Activated naive CD4-positive, alpha-beta T cell treated with anti-CD3 and anti-CD28 coated beads for 36 hours (primary cell): ENCODE measurements around the gene TSPAN9. TPM values are rescaled to one million over a fixed set of nuclear protein-coding genes. Genes with fewer than 3 reads are reported as not detected.

ENCODE experiments used
- CTCF ChIA-PET: fragments of 350-600 bp; sonication (Branson Sonifier 250); formaldehyde crosslinking; loops from one replicate; lab custom pipeline; 2021; ENCODE audit warnings: antibody characterized with exemption; lab: Charles Lee
- DNase-seq: peaks from one replicate; pipeline ENCODE4 v3.0.0-alpha.2; 2020
- H3K27ac Mint-ChIP-seq: one replicate; pipeline ENCODE4 v1.8.0; 2021; ENCODE audit warnings: mild to moderate bottlenecking, mixed read lengths
- H3K27me3 Mint-ChIP-seq: one replicate; pipeline ENCODE4 v1.8.0; 2021; ENCODE audit warnings: low read depth, mixed read lengths
- H3K36me3 Mint-ChIP-seq: one replicate; pipeline ENCODE4 v1.8.0; 2021; ENCODE audit warnings: low read depth, mixed read lengths
- H3K4me1 Mint-ChIP-seq: one replicate; pipeline ENCODE4 v1.8.0; 2021; ENCODE audit warnings: low read depth, mixed read lengths
- H3K4me3 Mint-ChIP-seq: one replicate; pipeline ENCODE4 v1.8.0; 2021; ENCODE audit warnings: mild to moderate bottlenecking, moderate library complexity, mixed read lengths
- H3K9me3 Mint-ChIP-seq: one replicate; pipeline ENCODE4 v1.8.0; 2021; ENCODE audit warnings: mixed read lengths
- intact Hi-C: fragments of 100-400 bp; cut with micrococcal nuclease; formaldehyde crosslinking; loops from one replicate; pipeline ENCODE4 v1.15.1; 2023
- total RNA-seq, 2 experiments: library from RNA; stranded (reverse); gene quantifications; one replicate each; pipeline ENCODE4 v1.2.3, GENCODE V29; 2021

TSPAN9 gene
- total RNA-seq, 2 experiments from 2014 or later, result 0.72 to 0.91 TPM

DNA sequence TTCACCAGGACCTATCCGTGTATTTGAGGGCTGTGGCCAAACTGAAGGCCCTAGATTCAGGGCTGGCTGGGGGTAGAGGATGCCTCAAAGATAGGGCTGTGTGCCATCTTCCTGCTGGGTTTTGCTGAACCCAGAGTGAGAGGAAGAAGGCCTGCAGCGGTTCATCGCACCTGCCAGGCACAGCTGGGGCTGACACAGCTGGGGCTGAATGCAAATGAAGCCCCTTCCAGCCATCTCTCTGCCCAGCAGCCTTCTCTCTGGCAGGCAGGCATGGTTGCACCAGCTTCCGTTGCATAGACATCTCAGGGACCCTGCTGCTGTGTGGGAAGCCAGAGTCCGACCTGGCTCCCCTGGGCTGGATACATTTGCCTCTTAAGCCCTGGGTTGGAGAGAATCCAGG, 152.4 kb downstream of the TSPAN9 start:
- H3K9me3 Mint-ChIP-seq, result peaks cover 2% of the 10 kb centered on the region
- no peak overlapping the region for H3K4me3 Mint-ChIP-seq
- H3K4me1 Mint-ChIP-seq, result no peaks in the 10 kb centered on the region
- H3K36me3 Mint-ChIP-seq, result no peaks in the 10 kb centered on the region
- no peak overlapping the region for H3K27ac Mint-ChIP-seq
- intact Hi-C loops, result no loop called here
- no peaks in the 10 kb centered on the region for H3K27me3 Mint-ChIP-seq
- DNase-seq, result no peak
- CTCF ChIA-PET, result no interaction called here

DNA sequence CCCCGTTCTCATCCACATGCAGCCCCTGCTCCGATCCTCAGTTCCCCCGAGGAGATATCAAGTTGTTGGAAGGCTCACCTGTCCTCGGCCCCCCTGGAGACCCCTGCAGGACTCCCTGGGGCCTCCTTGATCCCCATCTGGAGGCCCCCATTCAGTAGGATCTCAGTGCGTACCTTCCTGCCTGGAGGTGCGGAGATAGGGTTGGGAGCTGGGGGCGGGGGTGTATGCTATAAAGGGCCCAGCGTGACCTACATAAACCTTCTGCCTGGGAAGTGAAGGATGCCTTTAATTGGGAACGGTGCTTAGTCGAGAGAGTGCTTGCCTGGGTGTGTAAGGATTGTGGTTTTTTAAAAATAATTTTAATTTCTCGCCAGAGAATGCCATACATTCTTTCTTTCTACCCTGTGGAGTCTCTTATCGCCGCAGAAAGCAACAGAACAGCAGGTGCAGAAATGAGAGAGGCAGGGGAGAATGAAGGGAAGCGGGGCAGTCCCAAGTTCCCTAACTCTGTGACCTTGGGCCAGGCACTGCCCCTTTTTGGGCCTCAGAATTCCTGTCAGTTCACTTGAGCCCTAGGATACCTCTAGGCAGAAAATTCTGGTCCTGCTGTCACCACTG, 153.7 kb downstream of the TSPAN9 start:
- CTCF ChIA-PET, result interaction anchor here (1.0 kb wide), 1 partner anchor 69 kb away, joined by 3 read pairs; no protein-coding TSS in a partner anchor
- Mint-ChIP-seq H3K4me3 (no peak overlapping the region), H3K4me1 (no peaks in the 10 kb centered on the region), H3K9me3 (peaks cover 2% of the 10 kb centered on the region), H3K36me3 (no peaks in the 10 kb centered on the region), H3K27me3 (no peaks in the 10 kb centered on the region), H3K27ac (no peak overlapping the region)
- intact Hi-C loops, result no loop called here
- DNase-seq, result no peak

DNA sequence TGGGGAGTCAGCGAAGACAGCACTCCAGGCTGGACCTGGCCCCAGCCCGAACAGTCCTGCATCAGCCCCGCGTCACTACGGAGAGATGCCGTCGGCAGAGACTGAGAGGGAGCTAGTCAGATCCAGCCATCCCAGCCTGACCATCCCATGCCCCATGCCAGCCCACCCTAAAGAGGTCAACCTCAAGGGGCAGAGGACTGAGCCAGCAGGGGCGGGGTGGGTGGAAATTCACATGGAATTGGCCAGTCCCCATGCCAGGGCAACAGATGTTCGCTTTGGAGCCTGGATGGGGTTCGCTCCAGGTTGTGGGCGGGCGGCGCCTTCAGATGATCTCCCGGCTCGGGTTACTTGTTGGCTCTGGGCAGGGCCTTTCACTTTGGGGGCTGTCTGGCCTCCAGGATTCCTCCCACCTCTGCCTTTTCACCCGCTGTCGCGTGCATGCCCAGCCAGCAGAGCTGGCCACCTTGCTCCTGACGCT, 154.3 kb downstream of the TSPAN9 start:
- intact Hi-C loops, result no loop called here
- H3K27me3 Mint-ChIP-seq, result no peaks in the 10 kb centered on the region
- CTCF ChIA-PET, result interaction anchor here (1.0 kb wide), 1 partner anchor 69 kb away, joined by 3 read pairs; no protein-coding TSS in a partner anchor

DNA sequence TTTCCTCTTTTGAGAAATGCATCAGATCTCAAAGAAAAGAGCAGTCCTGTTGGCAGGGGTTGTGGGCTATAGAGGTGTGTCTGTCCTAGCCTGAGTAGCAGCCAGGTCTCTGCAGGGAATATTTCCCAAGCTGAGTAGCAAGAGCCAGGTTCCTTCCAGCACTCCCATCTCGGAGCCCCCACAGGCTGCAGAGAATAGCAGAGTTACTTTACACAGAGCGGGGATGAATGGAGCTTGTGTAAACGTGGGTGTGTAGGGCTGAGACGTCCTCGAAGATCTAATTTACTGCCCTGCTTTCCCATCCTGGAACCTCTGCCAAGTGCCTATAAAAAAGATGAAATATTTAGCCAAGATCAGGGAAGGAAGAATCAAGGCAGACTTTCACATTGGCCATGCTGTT, 156.6 kb downstream of the TSPAN9 start:
- no peak overlapping the region for H3K27ac Mint-ChIP-seq
- CTCF ChIA-PET, result interaction anchor here (1.7 kb wide), 1 partner anchor 42 kb away, joined by 4 read pairs; no protein-coding TSS in a partner anchor
- no peaks in the 10 kb centered on the region for H3K36me3 Mint-ChIP-seq
- peaks cover under 1% of the 10 kb centered on the region for H3K9me3 Mint-ChIP-seq
- DNase-seq, result no peak
- no peak overlapping the region for H3K4me3 Mint-ChIP-seq
- no peaks in the 10 kb centered on the region for H3K4me1 Mint-ChIP-seq
- intact Hi-C loops, result no loop called here
- H3K27me3 Mint-ChIP-seq, result no peaks in the 10 kb centered on the region

More for the DNA sequence above, 154.3 kb downstream of the TSPAN9 start:
- no peak for DNase-seq
- Mint-ChIP-seq H3K9me3 (peaks cover 2% of the 10 kb centered on the region), H3K4me1 (no peaks in the 10 kb centered on the region), H3K4me3 (no peak overlapping the region), H3K27ac (no peak overlapping the region), H3K36me3 (no peaks in the 10 kb centered on the region)

DNA sequence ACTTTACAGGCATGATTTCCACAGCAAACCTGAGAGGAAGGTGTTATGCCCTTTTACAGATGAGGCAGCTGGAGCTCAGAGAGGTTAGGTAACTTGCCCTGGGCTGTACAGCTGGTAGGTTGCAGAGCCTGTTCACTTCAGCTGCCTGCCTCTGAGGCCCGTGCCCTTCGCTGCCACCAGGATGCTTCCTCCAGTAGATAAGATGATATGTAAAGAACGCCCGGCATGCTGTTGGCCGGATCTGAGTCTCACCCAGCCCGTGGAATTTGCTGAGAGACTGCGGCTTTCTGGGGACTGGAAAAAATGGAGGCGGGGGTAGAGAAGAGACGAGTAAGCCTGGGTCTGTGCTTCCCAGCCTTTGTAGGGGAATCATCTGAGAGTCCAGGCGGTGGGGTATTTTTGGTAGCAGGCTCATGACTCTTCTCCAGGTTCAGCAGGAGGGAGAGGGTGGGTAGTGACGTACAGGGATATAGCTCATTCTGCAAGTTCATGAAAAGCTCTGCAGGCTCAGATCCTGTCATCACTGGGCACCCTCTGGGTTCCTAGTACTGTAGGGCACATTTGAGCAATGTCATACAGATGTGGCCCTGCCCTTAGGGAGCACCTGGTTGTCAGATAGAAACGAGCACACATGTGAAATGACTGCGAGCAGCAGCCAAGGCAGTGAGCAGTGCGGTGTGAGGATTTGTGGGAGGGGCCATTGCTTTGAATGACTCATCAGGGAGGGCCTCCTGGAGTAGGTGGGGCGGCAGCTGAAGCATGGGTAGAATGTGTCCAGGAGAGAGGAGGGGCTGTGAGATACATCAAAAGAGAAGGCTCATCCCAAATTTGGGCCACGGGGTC, 159.4 kb downstream of the TSPAN9 start:
- H3K4me3 Mint-ChIP-seq, result no peak overlapping the region
- H3K36me3 Mint-ChIP-seq, result no peaks in the 10 kb centered on the region
- H3K27me3 Mint-ChIP-seq, result no peaks in the 10 kb centered on the region
- no peaks in the 10 kb centered on the region for H3K9me3 Mint-ChIP-seq
- CTCF ChIA-PET, result no interaction called here
- intact Hi-C loops, result no loop called here
- no peaks in the 10 kb centered on the region for H3K4me1 Mint-ChIP-seq
- peak; percentile 35 for DNase-seq
- no peak overlapping the region for H3K27ac Mint-ChIP-seq

DNA sequence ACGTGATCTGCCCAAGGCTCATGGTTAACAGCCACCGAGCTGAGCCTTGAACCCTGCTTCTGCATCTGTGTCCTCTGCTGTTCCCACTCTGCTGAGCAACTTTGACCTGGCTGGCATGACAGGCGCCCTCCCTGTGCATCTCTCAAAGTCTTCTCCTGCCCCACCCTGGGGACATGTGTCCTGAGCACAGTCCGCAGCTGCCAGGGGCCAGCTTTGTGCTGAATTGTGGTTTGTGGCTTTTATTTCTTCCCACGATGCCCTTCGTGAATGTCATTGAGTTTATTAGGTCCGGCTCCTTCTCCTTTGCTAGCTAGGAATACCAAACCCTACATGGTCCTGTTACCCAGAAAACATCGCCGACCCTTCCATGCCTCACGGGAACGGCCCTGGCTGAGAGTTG, 161.0 kb downstream of the TSPAN9 start:
- CTCF ChIA-PET, result interaction anchor here (1.1 kb wide), 1 partner anchor 37 kb away, joined by 3 read pairs; no protein-coding TSS in a partner anchor
- H3K27me3 Mint-ChIP-seq, result no peaks in the 10 kb centered on the region

DNA sequence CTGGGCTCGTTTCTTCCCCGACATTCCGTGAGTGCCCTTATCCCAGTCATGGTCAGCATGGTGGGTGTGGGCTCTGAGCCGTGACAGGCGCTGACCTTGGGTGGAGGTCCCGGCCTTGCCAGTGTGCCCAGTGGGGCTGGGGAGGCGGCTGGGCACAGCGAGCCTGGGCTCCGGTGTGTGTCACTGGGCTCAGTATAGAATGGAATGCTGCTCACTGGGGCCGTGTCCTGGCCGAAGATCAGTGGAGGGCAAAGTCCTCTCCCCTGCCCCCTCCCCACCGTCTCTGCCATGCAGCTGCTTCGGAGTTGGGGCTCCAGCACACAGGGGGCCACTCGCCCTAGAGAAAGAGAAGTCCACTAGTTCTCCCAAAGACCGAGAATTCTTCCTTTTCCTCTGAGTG, 164.4 kb downstream of the TSPAN9 start:
- CTCF ChIA-PET, result no interaction called here
- H3K27me3 Mint-ChIP-seq, result no peaks in the 10 kb centered on the region
- H3K36me3 Mint-ChIP-seq, result no peaks in the 10 kb centered on the region
- intact Hi-C loops, result no loop called here
- peaks cover 2% of the 10 kb centered on the region for H3K9me3 Mint-ChIP-seq
- no peaks in the 10 kb centered on the region for H3K4me1 Mint-ChIP-seq
- H3K27ac Mint-ChIP-seq, result no peak overlapping the region
- H3K4me3 Mint-ChIP-seq, result no peak overlapping the region
- DNase-seq, result no peak

More for the DNA sequence above, 161.0 kb downstream of the TSPAN9 start:
- Mint-ChIP-seq H3K4me1 (no peaks in the 10 kb centered on the region), H3K27ac (no peak overlapping the region), H3K9me3 (no peaks in the 10 kb centered on the region), H3K36me3 (no peaks in the 10 kb centered on the region), H3K4me3 (no peak overlapping the region)
- no peak for DNase-seq
- intact Hi-C loops, result no loop called here

DNA sequence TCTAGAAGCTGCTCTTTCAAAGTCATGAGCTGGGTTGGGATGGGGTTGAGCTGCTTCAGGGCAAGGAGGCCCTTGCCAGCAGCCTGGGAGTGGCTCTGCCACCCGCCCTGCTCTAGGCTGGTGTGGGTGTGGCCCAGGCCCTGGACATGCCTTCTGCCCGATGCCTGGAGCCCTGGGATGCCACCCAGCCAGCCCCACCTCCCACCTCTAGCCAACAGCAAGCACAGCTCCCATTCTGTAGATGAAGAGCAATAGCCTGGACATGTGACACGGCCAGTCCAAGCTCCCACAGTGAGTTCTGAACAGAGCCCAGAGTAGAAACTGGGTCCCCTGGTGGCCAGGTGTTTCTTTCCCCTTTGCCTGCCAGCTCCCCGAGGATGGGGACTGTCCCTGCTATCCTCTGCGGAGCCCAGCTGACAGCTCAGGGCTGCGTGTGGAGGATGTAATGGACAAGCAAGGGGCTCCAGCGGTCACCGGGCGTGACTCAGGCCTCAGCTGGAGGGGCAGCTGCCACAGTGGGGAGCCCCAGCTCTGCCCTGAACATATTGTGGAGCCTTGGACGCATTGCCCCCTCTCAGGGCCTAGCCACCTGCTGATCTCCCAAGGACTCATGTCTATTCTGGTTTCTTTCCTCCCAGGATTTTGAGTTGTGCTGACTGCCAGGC, 165.2 kb downstream of the TSPAN9 start:
- Mint-ChIP-seq H3K27me3 (no peaks in the 10 kb centered on the region), H3K9me3 (peaks cover 2% of the 10 kb centered on the region), H3K27ac (no peak overlapping the region), H3K4me1 (no peaks in the 10 kb centered on the region), H3K36me3 (no peaks in the 10 kb centered on the region), H3K4me3 (no peak overlapping the region)
- no peak for DNase-seq
- intact Hi-C loops, result no loop called here
- CTCF ChIA-PET, result no interaction called here

DNA sequence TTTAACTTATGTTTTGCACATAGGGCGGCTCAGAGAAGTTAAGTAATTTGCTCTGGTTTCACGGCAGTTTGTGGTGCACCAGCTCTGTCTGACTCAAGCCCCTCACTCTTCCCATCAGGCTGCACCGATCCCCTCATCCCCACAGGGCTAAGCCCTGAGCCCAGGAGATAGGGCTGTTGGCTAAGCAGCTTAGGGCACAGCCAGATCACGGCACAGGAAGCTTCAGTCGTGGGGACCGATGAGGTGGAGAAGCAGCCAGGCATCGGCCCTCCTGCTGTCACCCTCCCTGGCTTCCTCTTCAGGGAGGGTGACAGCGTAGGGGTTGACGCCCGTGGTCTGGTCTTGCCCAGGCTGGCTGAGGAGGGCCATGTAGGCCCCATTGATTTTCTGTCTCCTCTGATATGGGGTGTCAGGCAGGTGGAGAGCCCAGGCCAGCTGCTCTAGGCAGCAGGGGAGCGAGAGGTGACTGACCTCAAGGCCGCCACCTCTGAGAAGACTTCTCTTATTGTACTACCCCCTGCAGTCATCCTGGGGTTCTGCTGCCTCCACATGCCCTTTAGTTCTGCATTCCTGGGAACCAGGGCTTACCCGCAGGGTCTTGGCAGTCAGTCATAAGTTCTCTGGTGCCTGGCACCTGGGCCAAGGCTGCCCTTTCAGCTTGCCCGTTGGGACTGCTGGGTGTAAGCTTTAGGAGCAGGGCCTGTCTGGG, 166.4 kb downstream of the TSPAN9 start:
- H3K9me3 Mint-ChIP-seq, result peaks cover 2% of the 10 kb centered on the region
- intact Hi-C loops, result no loop called here
- no peaks in the 10 kb centered on the region for H3K36me3 Mint-ChIP-seq
- no peak overlapping the region for H3K4me3 Mint-ChIP-seq
- DNase-seq, result no peak
- no peaks in the 10 kb centered on the region for H3K27me3 Mint-ChIP-seq
- CTCF ChIA-PET, result interaction anchor here (0.6 kb wide), 1 partner anchor 532 kb away, joined by 4 read pairs; no protein-coding TSS in a partner anchor
- H3K27ac Mint-ChIP-seq, result no peak overlapping the region
- H3K4me1 Mint-ChIP-seq, result no peaks in the 10 kb centered on the region

DNA sequence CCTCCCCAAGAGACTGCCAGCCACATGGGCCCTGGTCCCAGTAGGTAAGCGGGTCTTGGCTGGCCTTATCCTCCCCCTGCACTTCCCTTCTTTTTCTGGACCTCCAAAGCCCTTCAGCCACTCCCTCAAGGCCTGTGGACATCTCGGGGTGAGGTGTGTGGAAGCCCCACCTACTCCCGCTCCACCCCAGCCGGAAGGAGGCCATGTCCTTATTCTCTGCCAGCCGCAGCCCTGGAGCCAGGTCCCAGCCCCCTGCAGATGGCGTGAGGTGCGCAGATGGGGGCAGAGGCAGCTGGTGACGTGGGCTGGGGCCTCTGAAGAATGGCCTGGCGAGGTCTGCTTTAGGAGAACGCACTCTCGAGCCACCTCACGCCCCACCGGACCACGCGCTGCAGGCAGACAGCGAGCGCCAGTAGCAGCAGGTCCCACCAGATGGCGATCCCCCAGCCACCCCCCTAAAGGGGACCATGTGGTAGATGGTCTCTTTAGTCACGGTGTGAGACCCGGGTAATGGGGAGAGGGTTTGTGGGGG, 167.1 kb downstream of the TSPAN9 start:
- H3K9me3 Mint-ChIP-seq, result peaks cover 2% of the 10 kb centered on the region
- no peak for DNase-seq
- no peaks in the 10 kb centered on the region for H3K27me3 Mint-ChIP-seq
- H3K4me3 Mint-ChIP-seq, result no peak overlapping the region
- no peaks in the 10 kb centered on the region for H3K36me3 Mint-ChIP-seq
- no peak overlapping the region for H3K27ac Mint-ChIP-seq
- CTCF ChIA-PET, result no interaction called here
- peaks cover 4% of the 10 kb centered on the region for H3K4me1 Mint-ChIP-seq
- intact Hi-C loops, result no loop called here

DNA sequence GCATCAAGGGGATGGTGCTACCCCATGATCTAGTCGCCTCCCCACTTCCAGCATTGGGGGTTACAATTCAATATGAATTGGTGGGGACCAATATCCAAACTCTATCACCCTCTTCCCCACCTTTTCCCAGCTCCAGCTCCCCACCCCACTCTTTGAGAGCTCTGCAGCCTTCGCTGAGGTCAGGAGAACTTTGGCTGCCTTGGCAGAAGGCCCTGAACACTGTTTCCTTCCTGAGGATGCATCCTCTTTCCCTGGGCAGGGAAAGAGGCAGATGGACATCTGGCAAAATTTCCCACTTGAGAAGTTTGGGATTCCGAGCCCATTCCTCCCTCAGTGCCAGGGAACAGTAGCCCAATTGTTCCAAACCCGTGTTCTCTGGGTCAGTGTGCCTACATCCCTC, 169.1 kb downstream of the TSPAN9 start:
- DNase-seq, result no peak
- Mint-ChIP-seq H3K27ac (no peak overlapping the region), H3K4me3 (no peak overlapping the region), H3K9me3 (peaks cover 2% of the 10 kb centered on the region), H3K36me3 (no peaks in the 10 kb centered on the region), H3K4me1 (peaks cover 5% of the 10 kb centered on the region), H3K27me3 (no peaks in the 10 kb centered on the region)
- intact Hi-C loops, result no loop called here
- CTCF ChIA-PET, result no interaction called here

DNA sequence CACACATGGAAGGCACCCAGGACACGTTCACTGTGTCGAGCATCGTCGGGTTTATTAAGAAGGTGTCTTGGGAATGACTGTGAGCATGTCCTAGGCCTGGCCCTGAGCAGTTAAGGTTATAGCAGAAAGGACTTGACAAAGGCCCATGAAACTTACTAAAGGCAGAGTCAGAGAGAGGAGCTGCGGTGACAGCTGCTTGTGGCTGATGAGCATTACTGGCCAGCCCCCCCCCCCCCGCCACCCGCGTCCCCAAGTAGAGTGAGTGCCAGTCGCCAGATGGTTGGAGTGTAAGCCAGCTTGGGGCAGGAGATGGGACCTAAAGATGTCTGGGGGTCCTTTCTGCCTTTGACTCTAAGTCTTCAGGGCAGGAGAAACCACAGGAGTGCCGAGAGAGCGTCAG, 169.9 kb downstream of the TSPAN9 start:
- no peak for DNase-seq
- CTCF ChIA-PET, result no interaction called here
- Mint-ChIP-seq H3K4me3 (no peak overlapping the region), H3K36me3 (no peaks in the 10 kb centered on the region), H3K9me3 (peaks cover 2% of the 10 kb centered on the region), H3K27ac (no peak overlapping the region), H3K4me1 (peaks cover 5% of the 10 kb centered on the region), H3K27me3 (peaks cover 2% of the 10 kb centered on the region)
- intact Hi-C loops, result no loop called here
